Endothelial cell of umbilical vein (primary cell): ENCODE measurements around the gene TGFBI.

Source experiments
- EZH2 ChIP-seq: IDR thresholded peaks from 2 replicates; pipeline ENCODE4 v1.6.1; 2012; ENCODE audit warnings: borderline replicate concordance, low read depth, mild to moderate bottlenecking, moderate library complexity, low read length, inconsistent platforms; ENCODE audit not compliant: severe bottlenecking
- GATA2 ChIP-seq: IDR thresholded peaks from 2 replicates; pipeline ENCODE4 v1.7.0; 2011; ENCODE audit warnings: low read depth, mild to moderate bottlenecking, moderate library complexity, mixed read lengths, low read length; ENCODE audit not compliant: insufficient read length, insufficient read depth
- POLR2A ChIP-seq: IDR thresholded peaks from 2 replicates; pipeline ENCODE4 v1.6.1; 2012; ENCODE audit warnings: low read depth, mild to moderate bottlenecking, control low read depth, low read length
- TF ChIP-seq, protein P1 (sequence below): IDR thresholded peaks from 2 replicates; pipeline ENCODE4 v1.6.1; 2011; ENCODE audit not compliant: insufficient read depth, insufficient read length
- TF ChIP-seq, protein P2 (sequence below), 2 donors: IDR thresholded peaks; 1 replicate in 1 of 2; 2 replicates in 1 of 2; pipeline ENCODE4 v1.5.1; 2011; ENCODE audit warnings: low read length in 2 of 2, mild to moderate bottlenecking in 2 of 2, moderate library complexity in 2 of 2, control low read depth in 1 of 2, inconsistent platforms in 1 of 2, low read depth in 1 of 2; ENCODE audit not compliant: insufficient read depth in 1 of 2; ENCODE audit errors: extremely low read depth in 1 of 2

DNA sequence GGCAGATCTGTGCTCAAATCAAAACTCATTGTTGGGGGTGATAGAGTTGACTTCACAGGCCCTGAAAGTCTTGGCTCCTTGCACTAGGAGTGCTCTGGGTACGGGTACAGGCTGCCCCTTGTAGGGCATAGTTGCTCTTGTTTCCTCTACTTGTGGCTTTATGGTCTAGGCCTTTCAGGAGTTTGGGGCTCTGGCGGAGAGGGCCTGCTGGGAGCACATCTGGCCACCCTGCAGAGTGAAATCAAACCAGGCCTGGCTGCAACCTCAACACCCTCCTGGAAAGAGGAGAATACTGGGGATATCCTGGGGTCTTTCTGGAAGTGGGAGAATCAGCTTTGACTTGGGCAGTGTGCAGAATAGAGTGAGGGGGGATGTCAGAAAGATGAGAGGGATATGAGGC is 1.5 kb downstream of the TGFBI start:
- no peak for TF ChIP-seq EZH2
- TF ChIP-seq GATA2: no peak
- TF ChIP-seq, protein P1, sequence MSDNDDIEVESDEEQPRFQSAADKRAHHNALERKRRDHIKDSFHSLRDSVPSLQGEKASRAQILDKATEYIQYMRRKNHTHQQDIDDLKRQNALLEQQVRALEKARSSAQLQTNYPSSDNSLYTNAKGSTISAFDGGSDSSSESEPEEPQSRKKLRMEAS: no peak
- TF ChIP-seq, protein P2, sequence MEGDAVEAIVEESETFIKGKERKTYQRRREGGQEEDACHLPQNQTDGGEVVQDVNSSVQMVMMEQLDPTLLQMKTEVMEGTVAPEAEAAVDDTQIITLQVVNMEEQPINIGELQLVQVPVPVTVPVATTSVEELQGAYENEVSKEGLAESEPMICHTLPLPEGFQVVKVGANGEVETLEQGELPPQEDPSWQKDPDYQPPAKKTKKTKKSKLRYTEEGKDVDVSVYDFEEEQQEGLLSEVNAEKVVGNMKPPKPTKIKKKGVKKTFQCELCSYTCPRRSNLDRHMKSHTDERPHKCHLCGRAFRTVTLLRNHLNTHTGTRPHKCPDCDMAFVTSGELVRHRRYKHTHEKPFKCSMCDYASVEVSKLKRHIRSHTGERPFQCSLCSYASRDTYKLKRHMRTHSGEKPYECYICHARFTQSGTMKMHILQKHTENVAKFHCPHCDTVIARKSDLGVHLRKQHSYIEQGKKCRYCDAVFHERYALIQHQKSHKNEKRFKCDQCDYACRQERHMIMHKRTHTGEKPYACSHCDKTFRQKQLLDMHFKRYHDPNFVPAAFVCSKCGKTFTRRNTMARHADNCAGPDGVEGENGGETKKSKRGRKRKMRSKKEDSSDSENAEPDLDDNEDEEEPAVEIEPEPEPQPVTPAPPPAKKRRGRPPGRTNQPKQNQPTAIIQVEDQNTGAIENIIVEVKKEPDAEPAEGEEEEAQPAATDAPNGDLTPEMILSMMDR (IDR thresholded peaks at IDR 0.05; ENCODE audit: extremely low read depth in 1 of 2, insufficient read depth in 1 of 2, low read depth in 1 of 2, low read length in 2 of 2): no peak
- TF ChIP-seq POLR2A: no peak
